ENCODE measurements around the gene ZKSCAN1.
A peak's percentile ranks its signal among the peaks of the same experiment; 100 is the strongest.

The ZKSCAN1 gene

GRCh38 chr7:100044718-100045117, 29.3 kb downstream of the ZKSCAN1 start:
- no peak for DNase-seq (ENCODE audit: low spot score)
- TF ChIP-seq CTCF (IDR thresholded peaks at IDR 0.05) = no peak
- Histone ChIP-seq H3K27ac (no peak overlapping the region), H3K4me3 (no peak overlapping the region)

GRCh38 chr7:100048680-100049079, 33.3 kb downstream of the ZKSCAN1 start:
- TF ChIP-seq CTCF (IDR thresholded peaks at IDR 0.05) = no peak
- Histone ChIP-seq H3K27ac (no peak overlapping the region), H3K4me3 (no peak overlapping the region)
- DNase-seq (ENCODE audit: low spot score) = no peak

GRCh38 chr7:100049441-100050291, 34.3 kb downstream of the ZKSCAN1 start, which contains the start of gene ZSCAN21:
Gene ZSCAN21 (plus strand): TSS chr7:100049774. CDS start chr7:100057007, 7,233 bp downstream.
- TF ChIP-seq CTCF (IDR thresholded peaks at IDR 0.05) = no peak
- DNase-seq (ENCODE audit: low spot score) = peak; percentile 94
- H3K27ac ChIP-seq = peak within 1 kb of the TSS; percentile 95 to 98
- peak within 1 kb of the TSS; percentile 84 for H3K4me3 ChIP-seq

GRCh38 chr7:100051611-100052010, 36.2 kb downstream of the ZKSCAN1 start:
- no peak for TF ChIP-seq CTCF (IDR thresholded peaks at IDR 0.05)
- no peak overlapping the region for H3K4me3 ChIP-seq
- no peak for DNase-seq (ENCODE audit: low spot score)
- H3K27ac ChIP-seq = no peak overlapping the region

GRCh38 chr7:100053215-100053614, 37.8 kb downstream of the ZKSCAN1 start:
- no peak overlapping the region for H3K27ac ChIP-seq
- no peak overlapping the region for H3K4me3 ChIP-seq
- DNase-seq (ENCODE audit: low spot score) = no peak
- no peak for TF ChIP-seq CTCF (IDR thresholded peaks at IDR 0.05)

- H3K4me3 ChIP-seq = no peak overlapping the region
- DNase-seq (ENCODE audit: low spot score) = no peak
- H3K27ac ChIP-seq = no peak overlapping the region
- no peak for TF ChIP-seq CTCF (IDR thresholded peaks at IDR 0.05)
Measured at GRCh38 chr7:100057006-100057405, 41.6 kb downstream of the ZKSCAN1 start.

- no peak overlapping the region for H3K27ac ChIP-seq
- DNase-seq (ENCODE audit: low spot score) = no peak
- TF ChIP-seq CTCF (IDR thresholded peaks at IDR 0.05) = no peak
Measured at GRCh38 chr7:100059251-100059739, 43.9 kb downstream of the ZKSCAN1 start.

More at GRCh38 chr7:100059251-100059739, 43.9 kb downstream of the ZKSCAN1 start:
- H3K4me3 ChIP-seq = no peak overlapping the region
